ENCODE data around the gene CDKN2C.
"Not testable (repeated sequence)": the region's sequence is repeated elsewhere in the genome, so short reads cannot be mapped to it uniquely, and the experiment has no call there.

CDKN2C gene

GRCh38 chr1:50969611-50970508 lies at the start of gene CDKN2C:
TSS of gene CDKN2C (plus strand) at chr1:50970245. CDS start at chr1:50970369, 124 bp downstream.
- peak; percentile 77 for DNase-seq

GRCh38 chr1:50920409-50920808 lies 49.6 kb upstream of the CDKN2C start:
- DNase-seq: no peak

GRCh38 chr1:50921029-50921428 lies 49.0 kb upstream of the CDKN2C start:
- DNase-seq: no peak

GRCh38 chr1:50923564-50923963 lies 46.5 kb upstream of the CDKN2C start:
- DNase-seq: no peak

GRCh38 chr1:50929376-50929958 lies 40.6 kb upstream of the CDKN2C start:
- DNase-seq: no peak

- DNase-seq: no peak
These were observed 39.9 kb upstream of the CDKN2C start for GRCh38 chr1:50930193-50930592.

- no peak for DNase-seq
These were observed 38.9 kb upstream of the CDKN2C start for GRCh38 chr1:50930965-50931737.

- not testable (repeated sequence) for DNase-seq
These were observed 38.0 kb upstream of the CDKN2C start for GRCh38 chr1:50932043-50932442.

GRCh38 chr1:50933770-50934169 lies 36.3 kb upstream of the CDKN2C start:
- not testable (repeated sequence) for DNase-seq

GRCh38 chr1:50934838-50935237 lies 35.2 kb upstream of the CDKN2C start:
- DNase-seq: no peak

GRCh38 chr1:50935276-50935675 lies 34.8 kb upstream of the CDKN2C start:
- DNase-seq: not testable (repeated sequence)

- DNase-seq: no peak
These were observed 33.7 kb upstream of the CDKN2C start for GRCh38 chr1:50936321-50936720.

- DNase-seq: no peak
These were observed 29.8 kb upstream of the CDKN2C start for GRCh38 chr1:50940291-50940690.

- no peak for DNase-seq
These were observed 27.7 kb upstream of the CDKN2C start for GRCh38 chr1:50942334-50942733.

- no peak for DNase-seq
These were observed 20.6 kb upstream of the CDKN2C start for GRCh38 chr1:50949286-50949982.

GRCh38 chr1:50950396-50950795 lies 19.6 kb upstream of the CDKN2C start:
- DNase-seq: no peak

- DNase-seq: not testable (repeated sequence)
These were observed 17.5 kb upstream of the CDKN2C start for GRCh38 chr1:50952566-50952965.

GRCh38 chr1:50955116-50955515 lies 14.9 kb upstream of the CDKN2C start:
- DNase-seq: no peak

GRCh38 chr1:50959303-50959912 lies 10.6 kb upstream of the CDKN2C start:
- DNase-seq: no peak

- DNase-seq: peak; percentile 86
These were observed 9.9 kb upstream of the CDKN2C start, which contains the start of gene FAF1 for GRCh38 chr1:50959913-50960844. TSS of gene FAF1 (minus strand) at chr1:50960267. CDS start at chr1:50959811, 456 bp downstream.

GRCh38 chr1:50964863-50965262 lies 5.2 kb upstream of the CDKN2C start:
- DNase-seq: no peak

Data from NCI-H1092 (cell line).